HG03558 (cell line): ENCODE results near the gene JOSD2.

Experiments used
- ATAC-seq: cut with Tn5 transposase; IDR thresholded peaks from one replicate; pipeline ENCODE4 v1.9.1; 2021; ENCODE audit warnings: moderate number of reproducible peaks; ENCODE audit not compliant: unreplicated experiment; ENCODE audit errors: extremely low read depth

Gene JOSD2

DNA sequence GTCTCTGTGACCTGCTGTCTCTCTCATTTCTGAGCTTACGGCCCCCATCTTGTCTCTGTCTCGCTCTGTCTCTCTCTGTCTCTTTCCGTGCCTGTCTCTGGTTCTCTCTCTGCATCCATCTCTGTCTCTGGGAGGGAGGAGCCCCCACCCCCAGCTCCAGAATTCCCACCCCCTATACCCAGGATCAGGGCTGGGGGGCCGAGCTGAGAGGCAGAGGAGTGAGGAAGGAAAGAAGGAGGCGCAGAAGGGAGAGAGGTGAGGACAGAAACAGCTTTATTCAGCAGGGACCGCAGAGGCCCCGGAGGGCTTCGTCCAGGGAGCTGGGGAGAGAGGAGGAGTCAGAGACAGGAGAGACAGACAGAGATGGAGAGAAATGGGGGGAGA, 14.0 kb downstream of the JOSD2 start:
- no peak for ATAC-seq

- ATAC-seq = no peak
Measured at GRCh38 chr19:50496189-50497021, 14.6 kb downstream of the JOSD2 start.

- ATAC-seq = no peak
Measured at GRCh38 chr19:50495020-50495531, 15.9 kb downstream of the JOSD2 start.

DNA sequence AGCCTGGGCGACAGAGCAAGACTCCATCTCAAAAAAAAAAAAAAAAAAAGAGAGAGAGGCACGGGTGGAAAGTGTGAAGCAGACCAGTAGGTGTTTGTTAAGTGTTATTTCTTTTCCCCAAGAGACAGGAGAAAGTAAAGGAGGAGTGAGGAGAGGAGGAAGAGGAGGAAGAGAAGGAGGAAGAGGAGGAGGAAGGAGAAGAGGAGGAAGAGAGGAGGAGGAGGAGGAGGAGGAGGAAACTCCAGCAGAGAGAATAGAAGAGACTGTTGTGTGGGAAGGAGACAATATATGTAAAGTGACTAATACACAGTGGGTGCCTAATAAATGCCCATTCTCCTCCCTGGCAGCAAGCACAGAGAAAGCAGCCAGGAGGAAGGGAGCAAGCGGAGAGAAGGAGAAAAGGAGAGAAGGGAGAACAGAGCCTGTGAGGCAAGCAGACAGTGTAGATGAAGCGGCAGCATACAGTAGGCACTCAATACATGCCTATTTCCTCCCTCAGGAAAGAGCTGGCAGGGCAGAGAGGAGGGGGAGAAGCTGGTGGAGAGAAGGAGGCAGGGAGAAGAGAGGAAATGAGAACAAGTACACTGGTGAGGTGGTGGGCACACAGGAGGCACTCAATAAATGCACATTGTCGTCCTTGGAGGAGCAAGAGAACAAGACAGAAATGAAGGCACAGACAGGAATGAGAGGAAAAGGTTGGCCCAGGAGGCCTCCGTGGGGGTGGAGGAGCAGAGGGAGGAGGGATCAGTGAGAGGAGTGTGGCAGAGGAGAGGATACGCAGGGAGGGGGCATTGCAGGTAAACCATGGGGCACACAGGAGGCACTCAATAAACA, 16.6 kb downstream of the JOSD2 start:
- ATAC-seq = no peak

GRCh38 chr19:50493171-50493570, 17.8 kb downstream of the JOSD2 start:
- no peak for ATAC-seq

GRCh38 chr19:50492303-50493052, 18.5 kb downstream of the JOSD2 start:
- no peak for ATAC-seq

DNA sequence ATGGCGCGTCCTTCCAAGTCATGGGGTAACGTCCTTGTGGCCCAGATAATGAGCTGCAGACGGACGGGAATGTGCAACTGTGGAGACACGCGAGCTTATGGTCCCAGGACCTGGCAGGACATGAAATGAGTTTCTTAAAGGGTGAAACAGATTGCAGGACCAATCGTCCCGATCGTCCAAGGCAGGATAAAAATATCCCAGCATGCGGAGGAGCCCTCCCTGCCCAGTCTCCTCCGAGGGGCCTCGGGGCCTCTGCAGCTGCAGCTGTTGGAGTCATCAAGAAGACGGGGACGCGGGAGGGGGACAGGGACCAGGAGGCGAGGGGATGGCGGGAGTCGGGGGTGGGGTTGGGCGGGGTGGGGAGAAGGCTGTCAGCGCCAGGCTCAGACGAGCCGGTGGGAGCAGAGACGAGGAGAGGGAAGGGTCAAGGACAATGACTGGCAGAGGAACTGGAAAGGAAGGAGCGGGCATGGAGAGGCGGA, 20.0 kb downstream of the JOSD2 start:
- ATAC-seq = no peak

DNA sequence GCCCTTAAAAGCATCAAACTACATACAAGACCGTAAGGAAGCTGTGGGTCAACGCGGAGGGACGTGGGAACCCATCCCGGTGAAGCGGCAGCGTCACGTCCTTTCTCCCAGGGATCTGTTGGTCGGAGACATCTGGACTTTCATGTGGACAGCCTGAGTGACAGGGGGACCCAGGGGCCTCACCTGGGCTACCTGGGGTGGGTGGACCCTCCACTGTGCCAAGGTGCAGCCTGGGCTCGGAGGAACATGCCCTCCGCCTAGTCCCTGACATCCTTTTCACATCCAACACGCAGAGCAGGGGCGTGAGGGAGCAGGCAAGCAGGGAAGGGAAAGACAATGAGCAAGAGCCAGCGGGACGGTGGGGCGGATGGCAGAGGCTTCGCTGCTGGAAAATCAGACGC, 20.6 kb downstream of the JOSD2 start:
- no peak for ATAC-seq

GRCh38 chr19:50489461-50490011, 21.5 kb downstream of the JOSD2 start:
- ATAC-seq = no peak

- ATAC-seq = no peak
Measured at GRCh38 chr19:50488389-50489194, 22.4 kb downstream of the JOSD2 start.

GRCh38 chr19:50486823-50487515, 24.0 kb downstream of the JOSD2 start:
- ATAC-seq = no peak

GRCh38 chr19:50485284-50485955, 25.6 kb downstream of the JOSD2 start:
- ATAC-seq = no peak

- no peak for ATAC-seq
Measured at GRCh38 chr19:50482916-50483315, 28.1 kb downstream of the JOSD2 start.

DNA sequence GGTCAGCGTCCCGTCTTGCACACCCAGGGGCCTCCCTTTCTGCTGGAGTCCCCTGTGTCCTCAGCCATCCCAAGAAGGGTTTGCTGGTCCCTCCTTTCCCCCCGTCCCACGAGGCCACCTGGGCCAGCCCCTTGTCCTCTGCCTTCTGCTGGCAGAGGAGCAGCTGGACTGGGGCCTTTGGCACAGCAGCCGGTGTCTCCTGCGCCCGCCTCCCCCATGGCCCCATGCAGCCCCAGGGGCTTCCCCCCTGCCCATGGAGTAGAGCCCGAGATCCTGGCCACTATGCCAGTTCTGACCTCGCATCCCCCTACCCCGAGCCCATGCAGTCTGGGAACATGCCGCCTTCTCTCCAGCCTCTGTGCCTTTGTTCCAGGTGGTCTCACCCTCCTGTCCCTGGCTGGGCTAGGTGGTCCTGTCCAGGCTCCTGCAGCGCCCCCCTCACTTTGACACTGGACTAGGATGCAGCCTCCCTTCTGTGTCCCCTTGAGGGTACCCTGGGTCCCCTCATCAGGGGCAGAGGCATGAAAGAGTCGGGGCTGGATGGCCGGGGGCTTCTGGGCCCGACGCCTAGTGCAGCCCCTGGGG, 28.6 kb downstream of the JOSD2 start:
- ATAC-seq = no peak

DNA sequence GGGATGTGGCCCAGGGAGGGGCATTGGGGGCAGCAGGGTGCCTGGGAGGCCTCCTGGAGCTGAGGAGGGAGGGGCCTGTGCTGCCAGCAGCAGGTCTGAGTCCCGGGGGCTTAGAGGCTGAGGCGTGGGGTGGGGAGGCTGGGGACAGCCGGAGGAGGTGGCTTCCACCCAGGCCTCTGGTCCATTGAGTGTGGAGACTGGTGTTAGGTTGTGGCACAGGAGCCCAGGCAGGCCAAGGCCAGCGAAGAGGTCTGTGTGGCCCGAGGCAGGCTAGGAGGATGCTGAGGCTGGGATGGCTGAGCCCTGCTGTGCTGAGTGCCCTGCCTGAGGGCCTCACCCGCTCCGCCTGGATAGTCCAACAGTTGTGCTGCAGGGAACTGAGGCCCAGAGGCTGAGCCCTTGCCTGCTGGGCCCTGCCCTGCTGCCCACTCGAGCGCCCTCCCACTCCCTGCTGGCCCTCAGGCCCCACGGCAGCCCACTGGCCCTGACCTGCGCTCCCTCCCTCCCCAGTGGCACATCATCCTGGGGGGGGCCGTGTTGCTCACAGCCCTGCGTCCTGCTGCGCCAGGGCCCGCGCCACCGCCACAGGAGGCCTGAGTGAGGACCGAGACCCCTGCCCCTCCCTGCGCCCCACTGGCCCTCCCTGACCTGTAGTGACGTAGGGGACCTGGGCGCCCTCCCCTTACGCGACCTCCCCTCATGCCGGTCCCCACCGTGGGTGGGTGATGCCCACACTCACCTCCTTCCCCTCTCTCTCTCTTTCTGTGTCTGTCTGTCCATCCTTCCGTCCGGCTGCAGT, 29.4 kb downstream of the JOSD2 start:
- no peak for ATAC-seq

- no peak for ATAC-seq
Measured at GRCh38 chr19:50480281-50481111, 30.5 kb downstream of the JOSD2 start.
